SU-DHL-6 (cell line): ENCODE measurements around the gene NDUFB6.

ENCODE experiments used
- EZH2phosphoT487 ChIP-seq: fragments of 200-600 bp; sonication (generic), shearing (Covaris generic); conservative IDR thresholded peaks from 2 replicates; pipeline ENCODE4 v1.6.1; 2018; ENCODE audit warnings: mild to moderate bottlenecking, antibody characterized with exemption, low read length, moderate library complexity, mixed read lengths
- TF ChIP-seq, protein P1 (sequence below): fragments of 200-600 bp; sonication (generic); IDR thresholded peaks from one replicate; pipeline ENCODE4 v1.5.1; 2017; ENCODE audit warnings: antibody characterized with exemption, mild to moderate bottlenecking, low read length, moderate library complexity; ENCODE audit not compliant: insufficient read depth, poor library complexity, severe bottlenecking

DNA sequence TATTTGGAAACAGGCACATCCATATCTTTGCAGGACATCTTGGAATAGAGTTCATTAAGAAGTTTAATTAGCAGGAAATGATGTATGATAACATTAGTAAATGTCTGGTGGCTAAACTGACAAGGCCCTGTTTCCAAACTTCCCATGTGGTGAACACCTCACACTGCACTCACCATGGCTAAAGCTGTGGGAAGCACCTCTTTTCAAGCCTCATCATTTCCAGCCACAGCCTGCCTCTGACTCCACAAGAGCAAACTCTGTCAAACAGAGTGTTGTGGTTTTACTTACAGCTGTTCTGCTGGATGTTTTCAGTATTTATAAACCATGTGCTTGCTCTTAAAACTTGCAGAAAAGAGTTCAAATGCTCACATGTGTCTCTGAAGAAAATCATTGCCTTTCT lies 14.9 kb upstream of the NDUFB6 start:
- TF ChIP-seq, protein P1, sequence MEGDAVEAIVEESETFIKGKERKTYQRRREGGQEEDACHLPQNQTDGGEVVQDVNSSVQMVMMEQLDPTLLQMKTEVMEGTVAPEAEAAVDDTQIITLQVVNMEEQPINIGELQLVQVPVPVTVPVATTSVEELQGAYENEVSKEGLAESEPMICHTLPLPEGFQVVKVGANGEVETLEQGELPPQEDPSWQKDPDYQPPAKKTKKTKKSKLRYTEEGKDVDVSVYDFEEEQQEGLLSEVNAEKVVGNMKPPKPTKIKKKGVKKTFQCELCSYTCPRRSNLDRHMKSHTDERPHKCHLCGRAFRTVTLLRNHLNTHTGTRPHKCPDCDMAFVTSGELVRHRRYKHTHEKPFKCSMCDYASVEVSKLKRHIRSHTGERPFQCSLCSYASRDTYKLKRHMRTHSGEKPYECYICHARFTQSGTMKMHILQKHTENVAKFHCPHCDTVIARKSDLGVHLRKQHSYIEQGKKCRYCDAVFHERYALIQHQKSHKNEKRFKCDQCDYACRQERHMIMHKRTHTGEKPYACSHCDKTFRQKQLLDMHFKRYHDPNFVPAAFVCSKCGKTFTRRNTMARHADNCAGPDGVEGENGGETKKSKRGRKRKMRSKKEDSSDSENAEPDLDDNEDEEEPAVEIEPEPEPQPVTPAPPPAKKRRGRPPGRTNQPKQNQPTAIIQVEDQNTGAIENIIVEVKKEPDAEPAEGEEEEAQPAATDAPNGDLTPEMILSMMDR: no peak
- no peak for TF ChIP-seq EZH2phosphoT487
